Measurements from ENCODE around the gene KLHL29.

GRCh38 chr2:23619941-23620340, 235.0 kb downstream of the KLHL29 start:
- TF ChIP-seq MAX (IDR thresholded peaks at IDR 0.05; ENCODE audit: low read depth, low read length) (no peak), CTCF (IDR thresholded peaks at IDR 0.05; ENCODE audit: low read depth, low read length) (no peak), POLR2A (IDR thresholded peaks at IDR 0.05; ENCODE audit: extremely low read depth, insufficient read length) (no peak), MYC (IDR thresholded peaks at IDR 0.05; ENCODE audit: low read depth, low read length) (no peak)

Data from NB4 (cell line).